ENCODE results near the gene RPL7L1.

RPL7L1 gene

DNA sequence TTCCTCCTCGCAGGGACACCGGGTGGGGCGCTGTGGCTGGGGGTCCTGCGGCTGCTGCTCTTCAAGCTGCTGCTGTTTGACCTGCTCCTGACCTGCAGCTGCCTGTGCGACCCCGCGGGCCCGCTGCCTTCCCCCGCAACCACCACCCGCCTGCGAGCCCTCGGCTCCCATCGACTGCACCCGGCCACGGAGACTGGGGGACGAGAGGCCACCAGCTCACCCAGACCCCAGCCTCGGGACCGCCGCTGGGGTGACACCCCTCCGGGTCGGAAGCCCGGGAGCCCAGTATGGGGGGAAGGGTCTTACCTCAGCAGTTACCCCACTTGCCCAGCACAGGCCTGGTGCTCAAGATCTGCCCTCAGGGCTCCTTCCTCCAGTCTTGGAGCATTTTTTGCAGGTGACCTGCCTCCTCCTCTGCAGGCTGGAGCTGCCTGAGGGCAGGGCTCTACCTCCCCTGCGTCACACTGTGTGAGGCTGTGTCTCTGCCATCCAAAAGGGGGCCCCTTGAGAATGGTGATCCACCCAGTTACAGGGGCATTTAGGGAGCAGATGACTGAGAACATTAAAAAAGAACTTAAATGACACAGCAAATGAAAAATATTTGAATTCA lies 45.9 kb downstream of the RPL7L1 start:
- Histone ChIP-seq H3K4me3 (0 out of 20 replicates have a peak overlapping the region, but pooled peaks of 1 of the 10 experiments have one; percentile 21), H3K36me3 (no peaks in the 10 kb centered on the region), H3K27me3 (no peaks in the 10 kb centered on the region), H3K9me3 (replicated peaks in 1 of 11) (no peaks in the 10 kb centered on the region), H3K4me2 (peak overlapping the region; percentile 62 to 99 (median 86)), H3K27ac (peak overlapping the region; percentile 22 to 99 (median 82); a peak in 18 of 22 replicates), H3K9ac (peak overlapping the region; percentile 2 to 65 (median 42); a peak in 16 of 22 replicates), H4K20me1 (peaks cover 0 to 2% (median under 1%) of the 10 kb centered on the region in 11 experiments; a peak in 7 of 22 replicates), H3K4me1 (peaks cover 60 to 73% (median 67%) of the 10 kb centered on the region in 10 experiments)
- no peak for TF ChIP-seq Cebpa-rat (IDR thresholded peaks at IDR 0.05)

- peak within 1 kb of the TSS; percentile 79 to 99 (median 94) for H3K4me2 ChIP-seq
- H3K27ac ChIP-seq: peak within 1 kb of the TSS; percentile 85 to 99 (median 97)
- H3K9ac ChIP-seq: peak within 1 kb of the TSS; percentile 88 to 99 (median 94)
- no peak for TF ChIP-seq Cebpa-rat (IDR thresholded peaks at IDR 0.05)
- peak within 1 kb of the TSS; percentile 73 to 91 (median 81) for H3K4me3 ChIP-seq
- peaks cover 11 to 41% (median 38%) of the 10 kb centered on the region in 11 experiments; a peak in 19 of 22 replicates for H4K20me1 ChIP-seq
- H3K36me3 ChIP-seq: peaks cover 15 to 38% (median 28%) of the 10 kb centered on the region in 11 experiments
- H3K27me3 ChIP-seq: no peaks in the 10 kb centered on the region
- H3K9me3 ChIP-seq (replicated peaks in 1 of 11): no peaks in the 10 kb centered on the region
- peaks cover 75 to 85% (median 80%) of the 10 kb centered on the region in 10 experiments for H3K4me1 ChIP-seq
Measured at GRCh38 chr6:42928986-42929820, 49.8 kb downstream of the RPL7L1 start, which contains the start of gene CNPY3. Gene CNPY3 (plus strand): TSS chr6:42929480. CDS start chr6:42929571, 91 bp downstream.

GRCh38 chr6:42929821-42930360 lies 50.5 kb downstream of the RPL7L1 start:
- H3K36me3 ChIP-seq: peaks cover 22 to 45% (median 35%) of the 10 kb centered on the region in 11 experiments
- no peaks in the 10 kb centered on the region for H3K27me3 ChIP-seq
- H3K9ac ChIP-seq: peak overlapping the region; percentile 88 to 99 (median 94)
- H3K27ac ChIP-seq: peak overlapping the region; percentile 85 to 99 (median 97)
- peak overlapping the region; percentile 79 to 99 (median 94) for H3K4me2 ChIP-seq
- peaks cover 14 to 47% (median 45%) of the 10 kb centered on the region in 11 experiments; a peak in 19 of 22 replicates for H4K20me1 ChIP-seq
- no peak for TF ChIP-seq Cebpa-rat (IDR thresholded peaks at IDR 0.05)
- peak overlapping the region; percentile 73 to 91 (median 81) for H3K4me3 ChIP-seq
- H3K9me3 ChIP-seq (replicated peaks in 1 of 11): no peaks in the 10 kb centered on the region
- peaks cover 75 to 85% (median 80%) of the 10 kb centered on the region in 10 experiments for H3K4me1 ChIP-seq

DNA sequence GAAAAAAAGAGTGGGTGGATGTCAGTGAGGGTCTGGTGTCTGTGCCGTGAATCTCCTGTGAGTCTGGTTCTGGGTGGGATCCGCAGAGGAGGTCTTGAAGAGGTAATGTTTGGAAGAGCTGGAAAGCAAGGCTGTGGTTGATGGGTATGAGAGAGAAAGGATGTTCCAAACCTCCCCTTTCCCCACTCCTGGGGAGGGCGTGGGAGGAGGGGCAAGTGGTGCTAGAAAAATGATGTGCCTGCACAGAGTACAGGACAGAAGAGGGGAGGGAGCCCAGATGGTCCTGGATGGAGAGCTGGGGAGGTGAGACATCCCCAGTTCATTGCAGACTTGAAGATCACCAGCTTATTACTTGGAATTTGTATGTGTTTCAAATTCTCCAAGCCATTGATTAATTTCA lies 53.0 kb downstream of the RPL7L1 start:
- H3K4me3 ChIP-seq: peak overlapping the region; percentile 26 to 91 (median 81); a peak in 19 of 20 replicates
- TF ChIP-seq Cebpa-rat (IDR thresholded peaks at IDR 0.05): no peak
- H3K4me2 ChIP-seq: peak overlapping the region; percentile 79 to 99 (median 94)
- no peaks in the 10 kb centered on the region for H3K9me3 ChIP-seq (replicated peaks in 1 of 11)
- peak overlapping the region; percentile 36 to 99 (median 94); a peak in 21 of 22 replicates for H3K9ac ChIP-seq
- peaks cover 47 to 70% (median 60%) of the 10 kb centered on the region in 11 experiments for H3K36me3 ChIP-seq
- H4K20me1 ChIP-seq: peaks cover 37 to 73% (median 71%) of the 10 kb centered on the region in 11 experiments
- peaks cover 77 to 85% (median 79%) of the 10 kb centered on the region in 10 experiments for H3K4me1 ChIP-seq
- peak overlapping the region in 10 of 11 experiments; percentile 46 to 99 (median 97); a peak in 19 of 22 replicates for H3K27ac ChIP-seq
- H3K27me3 ChIP-seq: no peaks in the 10 kb centered on the region

DNA sequence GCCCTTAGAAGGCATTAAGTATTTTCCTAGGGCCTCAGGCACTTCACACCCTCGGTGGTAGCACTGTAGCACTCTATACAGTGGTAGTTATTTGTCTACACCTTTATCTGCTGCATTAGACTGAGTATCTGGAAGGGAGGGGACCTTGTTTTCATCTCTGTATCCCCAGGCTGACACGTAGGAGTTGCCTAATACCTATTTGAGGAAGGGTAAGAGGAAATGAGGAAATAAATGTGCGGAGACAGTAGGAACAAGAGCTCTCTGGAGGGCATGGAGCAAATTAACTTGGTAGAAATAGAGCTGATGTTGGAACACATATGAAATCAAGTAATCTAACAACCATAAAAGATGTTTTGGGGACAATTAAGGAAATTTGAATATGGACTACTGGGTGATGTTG lies 53.8 kb downstream of the RPL7L1 start:
- Histone ChIP-seq H3K9me3 (replicated peaks in 1 of 11) (no peaks in the 10 kb centered on the region), H3K4me2 (peak overlapping the region; percentile 79 to 99 (median 94)), H3K27ac (peak overlapping the region in 10 of 11 experiments; percentile 46 to 99 (median 97); a peak in 19 of 22 replicates), H3K4me1 (peaks cover 74 to 85% (median 80%) of the 10 kb centered on the region in 10 experiments), H4K20me1 (peaks cover 45 to 81% (median 78%) of the 10 kb centered on the region in 11 experiments), H3K27me3 (no peaks in the 10 kb centered on the region), H3K36me3 (peaks cover 55 to 78% (median 68%) of the 10 kb centered on the region in 11 experiments), H3K4me3 (peak overlapping the region; percentile 26 to 91 (median 81); a peak in 18 of 20 replicates), H3K9ac (peak overlapping the region; percentile 40 to 99 (median 94); a peak in 21 of 22 replicates)
- peak in 9 of 11 experiments; percentile 44 to 90 (median 71); a peak in 13 of 22 replicates for TF ChIP-seq Cebpa-rat (IDR thresholded peaks at IDR 0.05)

DNA sequence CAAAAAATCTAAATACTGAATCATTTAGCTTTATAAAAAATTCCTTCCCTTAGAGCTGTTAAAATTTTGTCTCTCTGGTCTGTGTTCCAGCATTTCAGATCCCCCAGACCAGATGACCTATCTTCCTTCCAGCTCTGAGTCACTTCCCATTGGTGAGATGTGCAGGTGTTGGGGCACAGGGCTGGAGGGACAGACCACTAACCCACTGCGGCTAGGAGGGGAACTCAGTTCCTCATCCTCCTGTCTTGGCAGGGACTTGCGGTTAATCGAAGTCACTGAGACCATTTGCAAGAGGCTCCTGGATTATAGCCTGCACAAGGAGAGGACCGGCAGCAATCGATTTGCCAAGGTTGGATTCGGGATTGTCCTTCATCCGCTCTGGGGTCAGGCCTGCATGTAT lies 55.9 kb downstream of the RPL7L1 start:
- Histone ChIP-seq H3K9ac (peak overlapping the region in 10 of 11 experiments; percentile 10 to 98 (median 32); a peak in 17 of 22 replicates), H3K27ac (peak overlapping the region in 9 of 11 experiments; percentile 5 to 99 (median 97); a peak in 14 of 22 replicates), H3K36me3 (peaks cover 76 to 99% (median 89%) of the 10 kb centered on the region in 11 experiments), H3K27me3 (no peaks in the 10 kb centered on the region), H4K20me1 (peaks cover 66 to 100% (median 97%) of the 10 kb centered on the region in 11 experiments), H3K4me3 (peak overlapping the region in 4 of 10 experiments; percentile 30 to 91 (median 71); a peak in 5 of 20 replicates), H3K4me1 (peaks cover 70 to 91% (median 88%) of the 10 kb centered on the region in 10 experiments), H3K9me3 (replicated peaks in 1 of 11) (no peaks in the 10 kb centered on the region), H3K4me2 (peak overlapping the region; percentile 61 to 99 (median 93))
- no peak for TF ChIP-seq Cebpa-rat (IDR thresholded peaks at IDR 0.05)

DNA sequence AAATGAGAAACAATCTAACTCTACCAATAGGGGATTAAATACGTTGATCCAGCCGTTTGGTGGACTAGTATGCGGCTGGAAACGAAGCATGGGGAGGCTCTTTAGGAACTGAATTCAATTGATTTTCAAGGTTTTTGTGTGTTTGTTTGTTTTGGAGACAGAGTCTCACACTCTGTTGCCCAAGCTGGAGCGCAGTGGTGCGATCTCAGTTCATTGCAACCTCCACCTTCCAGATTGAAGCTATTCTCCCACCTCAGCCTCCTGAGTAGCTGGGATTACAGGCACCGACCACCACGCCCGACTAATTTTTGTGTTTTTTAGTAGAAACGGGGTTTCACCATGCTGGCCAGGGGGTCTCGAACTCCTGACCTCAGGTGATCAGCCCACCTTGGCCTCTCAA lies 57.0 kb downstream of the RPL7L1 start:
- H3K9me3 ChIP-seq (replicated peaks in 1 of 11): no peaks in the 10 kb centered on the region
- H3K4me1 ChIP-seq: peaks cover 60 to 86% (median 83%) of the 10 kb centered on the region in 10 experiments
- no peak overlapping the region for H3K4me3 ChIP-seq
- H3K4me2 ChIP-seq: peak overlapping the region in 10 of 11 experiments; percentile 67 to 99 (median 90); a peak in 18 of 22 replicates
- H4K20me1 ChIP-seq: peaks cover 74 to 100% (median 99%) of the 10 kb centered on the region in 11 experiments
- H3K27me3 ChIP-seq: no peaks in the 10 kb centered on the region
- H3K9ac ChIP-seq: peak overlapping the region in 4 of 11 experiments; percentile 1 to 29 (median 23); a peak in 6 of 22 replicates
- H3K27ac ChIP-seq: peak overlapping the region in 4 of 11 experiments; percentile 97 to 99 (median 98); a peak in 5 of 22 replicates
- peaks cover 87 to 100% (median 95%) of the 10 kb centered on the region in 11 experiments for H3K36me3 ChIP-seq
- no peak for TF ChIP-seq Cebpa-rat (IDR thresholded peaks at IDR 0.05)

Measured in BLaER1 treated with 17β-estradiol and CSF1 and Interleukin-3, amounts not matched to agents 10 nM and 100 nM (cell line).